ENCODE data around the gene VAC14.
"Not testable (repeated sequence)": the region's sequence is repeated elsewhere in the genome, so short reads cannot be mapped to it uniquely, and the experiment has no call there.

The VAC14 gene

DNA sequence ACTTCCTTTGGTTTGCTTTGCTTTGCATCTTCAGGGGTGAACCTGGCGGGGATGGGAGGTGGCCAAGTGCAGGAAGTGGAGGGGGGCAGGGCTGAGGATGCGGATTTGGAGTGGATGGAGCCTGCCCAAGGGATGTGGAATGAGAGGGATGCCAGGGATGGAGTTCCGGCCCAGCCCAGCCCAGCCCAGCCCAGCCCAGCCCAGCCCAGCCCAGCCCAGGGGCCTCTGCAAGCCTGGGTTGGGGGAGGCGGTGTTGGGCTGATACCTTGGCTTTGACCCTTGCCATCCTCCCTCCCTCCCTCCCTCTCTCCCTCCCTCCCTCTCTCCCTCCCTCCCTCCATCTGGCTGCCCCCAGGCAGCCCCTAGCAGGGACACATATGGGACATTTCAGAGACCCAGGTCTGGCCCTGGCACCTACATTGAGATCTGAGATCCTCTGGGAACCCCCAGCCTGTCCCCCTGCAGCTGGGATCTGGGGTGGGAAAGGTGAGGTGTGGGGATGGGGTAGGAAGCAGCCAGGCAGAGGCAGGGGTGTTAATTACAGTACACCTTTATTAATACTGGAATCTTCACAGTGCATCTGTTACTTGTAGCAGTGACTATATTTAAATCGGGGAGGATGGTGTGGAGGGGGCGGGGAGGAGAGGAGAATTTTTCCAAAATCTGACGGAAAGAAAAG, 140.1 kb downstream of the VAC14 start:
- DNase-seq: no peak

DNA sequence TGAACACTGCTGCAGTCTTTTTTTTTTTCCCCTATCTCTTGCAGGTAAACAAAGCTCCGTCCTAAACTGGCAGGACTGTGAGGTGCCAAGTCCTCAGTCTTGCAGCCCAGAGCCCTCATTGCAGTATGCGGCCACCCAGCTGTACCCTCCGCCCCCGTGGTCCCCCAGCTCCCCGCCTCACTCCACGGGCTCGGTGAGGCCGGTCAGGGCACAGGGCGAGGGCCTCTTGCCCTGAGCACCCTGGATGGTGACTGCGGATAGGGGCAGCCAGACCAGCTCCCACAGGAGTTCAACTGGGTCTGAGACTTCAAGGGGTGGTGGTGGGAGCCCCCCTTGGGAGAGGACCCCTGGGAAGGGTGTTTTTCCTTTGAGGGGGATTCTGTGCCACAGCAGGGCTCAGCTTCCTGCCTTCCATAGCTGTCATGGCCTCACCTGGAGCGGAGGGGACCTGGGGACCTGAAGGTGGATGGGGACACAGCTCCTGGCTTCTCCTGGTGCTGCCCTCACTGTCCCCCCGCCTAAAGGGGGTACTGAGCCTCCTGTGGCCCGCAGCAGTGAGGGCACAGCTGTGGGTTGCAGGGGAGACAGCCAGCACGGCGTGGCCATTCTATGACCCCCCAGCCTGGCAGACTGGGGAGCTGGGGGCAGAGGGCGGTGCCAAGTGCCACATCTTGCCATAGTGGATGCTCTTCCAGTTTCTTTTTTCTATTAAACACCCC, 140.8 kb downstream of the VAC14 start:
- no peak for DNase-seq

DNA sequence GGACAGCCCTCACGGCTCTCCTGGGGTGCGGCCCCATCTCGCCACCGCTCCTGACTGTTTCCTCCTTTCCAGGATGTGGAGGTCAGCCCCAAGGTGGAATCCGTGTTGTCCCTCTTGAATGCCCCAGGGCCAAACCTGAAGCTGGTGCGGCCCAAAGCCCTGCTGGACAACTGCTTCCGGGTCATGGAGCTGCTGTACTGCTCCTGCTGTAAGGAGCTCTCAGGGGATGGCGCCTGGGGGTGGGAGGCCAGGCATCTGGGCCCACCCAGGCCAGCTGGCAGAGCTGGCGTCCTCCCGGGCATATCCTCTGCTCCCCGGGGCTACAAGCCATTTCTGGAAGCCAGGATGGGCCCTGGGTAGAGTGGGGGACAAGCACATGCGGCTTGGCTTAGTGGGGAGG, 141.4 kb downstream of the VAC14 start:
- no peak for DNase-seq

DNA sequence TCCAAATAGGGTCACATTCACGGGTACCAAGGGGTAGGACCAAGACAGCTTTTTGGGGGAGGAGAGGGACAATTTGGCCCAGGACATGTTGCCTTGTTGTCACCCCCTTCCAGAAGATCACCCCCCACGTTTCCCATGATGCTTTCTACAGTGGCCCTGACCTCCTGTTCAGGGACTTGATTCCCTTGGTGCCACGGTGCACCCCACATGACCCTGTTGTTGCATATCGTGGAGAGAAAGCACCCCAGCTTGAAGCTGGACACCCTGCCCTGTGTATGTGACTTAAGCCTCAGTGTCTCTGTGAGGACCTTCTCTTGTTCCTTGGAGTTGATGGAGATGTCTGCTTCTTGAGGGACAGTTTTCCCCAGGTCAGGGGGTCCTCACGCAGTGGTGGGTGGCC, 142.0 kb downstream of the VAC14 start:
- no peak for DNase-seq

DNA sequence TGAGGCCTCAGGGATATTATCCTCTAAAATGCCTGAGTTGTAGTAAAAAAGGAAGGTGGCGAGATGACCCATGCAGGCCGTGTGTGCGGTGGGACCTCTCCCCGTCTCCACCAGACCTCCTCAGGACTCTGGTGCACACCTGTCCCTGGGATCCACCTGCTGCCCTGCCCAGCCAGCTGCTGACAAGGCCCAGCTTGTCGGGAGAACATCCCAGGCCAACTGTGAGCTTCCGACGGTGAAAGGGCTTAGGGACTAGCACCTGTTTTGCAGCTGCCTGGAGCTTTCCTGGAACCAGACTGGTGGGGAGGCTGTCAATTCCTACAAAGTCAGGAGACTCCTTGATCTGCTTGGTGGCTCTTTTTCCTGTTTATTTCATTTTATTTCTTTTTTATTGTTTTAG, 143.0 kb downstream of the VAC14 start:
- no peak for DNase-seq

DNA sequence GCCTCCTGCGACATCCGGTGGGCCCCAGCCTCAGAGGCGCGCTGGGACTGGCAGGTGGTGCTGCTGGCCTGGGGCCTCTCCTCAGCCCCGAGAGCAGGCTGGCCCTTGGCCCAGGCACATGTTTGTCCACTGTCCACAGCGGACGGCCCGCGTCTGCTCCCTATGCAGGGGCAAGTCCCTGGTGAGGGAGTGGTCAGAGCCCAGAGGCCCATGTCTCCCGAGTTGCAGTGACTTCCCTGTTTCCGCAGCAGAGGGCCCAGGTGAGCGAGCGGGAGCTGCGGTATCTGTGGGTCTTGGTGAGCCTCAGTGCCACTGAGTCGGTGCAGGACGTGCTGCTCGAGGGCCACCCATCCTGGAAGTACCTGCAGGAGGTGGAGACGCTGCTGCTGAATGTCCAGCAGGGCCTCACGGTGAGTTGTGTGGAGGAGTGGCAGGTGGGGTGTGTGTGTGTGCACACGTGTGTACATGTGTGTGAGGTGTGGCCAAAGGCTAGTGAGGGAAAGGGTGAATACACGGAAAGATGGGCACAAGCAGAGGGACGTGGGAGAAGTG, 144.2 kb downstream of the VAC14 start:
- no peak for DNase-seq

DNA sequence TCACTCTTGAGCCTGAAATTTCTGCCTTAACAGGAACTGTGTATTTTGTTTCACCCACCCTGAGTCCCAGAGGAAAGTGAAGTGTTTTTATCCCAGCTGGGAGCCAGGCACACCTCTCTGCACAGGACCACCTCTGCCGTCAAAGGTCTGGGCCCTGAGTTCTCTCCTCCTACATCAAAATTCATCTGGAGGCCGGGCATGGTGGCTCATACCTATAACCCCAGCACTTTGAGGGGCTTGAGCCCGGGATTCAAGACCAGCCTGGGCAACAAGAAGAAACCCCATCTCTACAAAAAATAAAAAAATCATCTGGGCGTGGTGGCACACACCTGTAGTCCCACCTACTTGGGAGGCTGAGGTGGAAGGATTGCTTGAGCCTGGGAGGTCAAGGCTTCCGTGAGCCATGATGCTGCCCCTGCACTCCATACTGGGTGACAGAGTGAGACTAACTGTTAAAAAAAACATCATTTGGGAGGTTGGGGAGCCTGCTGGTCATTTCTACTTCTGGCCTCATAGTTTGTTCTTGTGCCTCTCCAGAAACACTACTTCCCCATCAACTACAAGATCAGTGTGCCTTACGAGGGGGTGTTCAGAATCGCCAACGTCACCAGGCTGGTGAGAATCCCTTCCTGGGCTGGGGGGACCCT, 144.8 kb downstream of the VAC14 start:
- DNase-seq: no peak

DNA sequence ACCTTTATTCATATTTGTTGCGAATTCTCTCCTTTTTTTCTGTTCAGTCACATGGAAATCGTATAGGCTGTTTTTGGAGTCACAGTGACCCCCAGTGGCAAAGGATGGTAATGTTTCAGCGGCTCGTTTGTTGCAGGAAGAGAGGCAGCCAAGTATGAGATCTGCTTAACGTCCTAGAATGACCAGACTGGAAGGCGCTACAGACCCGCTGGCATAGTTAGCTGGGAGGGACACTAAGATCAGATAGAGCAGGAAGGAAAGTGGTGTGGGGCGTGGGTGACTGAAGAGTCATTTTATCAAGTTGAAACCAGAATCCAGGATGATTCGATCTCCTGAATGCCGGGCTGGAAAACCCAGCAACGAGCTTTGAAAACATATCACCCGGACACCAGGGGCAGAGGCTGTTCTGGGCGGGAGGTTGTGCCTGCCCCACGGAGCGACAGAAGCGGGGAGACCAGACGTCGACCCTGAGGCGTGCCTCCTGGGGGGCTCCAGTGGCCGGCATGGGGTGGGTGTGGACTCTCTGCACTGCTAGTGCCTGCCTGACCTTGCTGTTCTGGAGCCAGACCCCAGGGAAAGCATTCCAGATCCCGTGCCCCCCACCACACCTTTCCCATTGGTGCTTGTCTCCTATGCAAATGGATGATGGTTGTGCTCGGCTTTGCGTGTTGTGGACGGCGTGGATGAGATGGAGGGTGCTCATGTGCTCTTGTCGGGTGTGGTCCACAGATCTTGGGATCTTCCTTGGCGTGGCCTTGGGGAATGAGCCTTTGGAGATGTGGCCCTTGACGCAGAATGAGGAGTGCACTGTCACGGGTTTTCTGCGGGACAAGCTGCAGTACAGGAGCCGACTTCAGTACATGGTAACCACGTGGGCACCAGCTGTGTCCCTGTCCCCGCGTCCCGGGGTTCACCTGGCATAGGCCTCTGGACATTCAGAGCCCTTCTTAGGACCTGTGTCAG, 146.9 kb downstream of the VAC14 start:
- peak; percentile 77 to 93 (median 80) for DNase-seq

DNA sequence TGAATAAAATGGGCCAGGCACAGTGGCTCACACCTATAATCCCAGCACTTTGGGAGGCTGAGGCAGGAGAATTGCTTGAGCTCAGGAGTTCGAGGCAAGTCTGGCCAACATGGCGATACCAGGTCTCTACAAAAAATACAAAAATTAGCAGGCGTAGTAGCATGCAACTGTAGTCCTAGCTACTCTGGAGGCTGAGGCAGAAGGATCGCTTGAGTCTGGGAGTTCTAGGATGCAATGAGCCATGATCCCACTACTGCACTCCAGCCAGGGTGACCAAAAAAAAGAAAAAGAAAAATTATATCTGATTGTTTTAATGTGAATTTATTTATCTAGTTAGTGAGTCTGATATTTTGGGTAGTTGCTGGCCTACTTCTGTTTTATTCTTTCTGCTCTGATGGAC, 147.6 kb downstream of the VAC14 start:
- no peak for DNase-seq

DNA sequence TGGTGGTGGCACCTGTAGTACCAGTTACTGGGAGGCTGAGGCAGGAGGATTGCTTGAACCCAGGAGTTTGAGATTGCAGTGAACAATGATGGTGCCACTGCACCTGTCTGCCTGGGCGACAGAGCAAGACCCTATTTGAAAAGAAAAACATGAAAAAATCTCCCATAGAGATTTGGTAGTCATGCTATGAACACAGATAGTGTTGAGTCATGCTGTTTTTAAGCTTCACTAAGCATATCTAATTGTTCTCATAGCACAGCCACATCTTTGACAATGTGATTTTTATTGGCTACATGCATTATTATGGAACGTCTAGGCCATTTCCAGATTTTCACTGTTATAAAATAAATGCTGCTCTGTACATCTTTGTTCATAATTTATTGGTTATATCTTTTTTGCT, 148.6 kb downstream of the VAC14 start:
- DNase-seq: no peak

DNA sequence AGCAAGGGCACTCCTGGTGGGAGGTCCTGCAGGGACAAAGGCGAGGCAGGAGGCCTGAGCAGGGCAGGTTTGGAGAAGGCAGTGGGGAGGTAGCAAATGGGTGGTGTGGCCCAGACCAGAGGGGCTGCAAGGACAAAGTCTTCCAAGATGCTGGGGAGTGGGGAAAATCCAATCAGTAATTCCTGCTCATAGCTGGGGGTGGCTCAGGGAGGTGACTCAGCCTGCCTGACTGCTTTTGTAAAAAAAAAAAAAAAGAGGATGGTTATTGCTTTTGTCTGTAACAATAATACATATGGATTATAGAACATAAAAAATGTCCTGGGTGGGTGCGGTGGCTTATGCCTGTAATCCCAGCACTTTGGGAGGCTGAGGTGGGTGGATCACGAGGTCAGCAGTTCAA, 149.4 kb downstream of the VAC14 start:
- DNase-seq: no peak

DNA sequence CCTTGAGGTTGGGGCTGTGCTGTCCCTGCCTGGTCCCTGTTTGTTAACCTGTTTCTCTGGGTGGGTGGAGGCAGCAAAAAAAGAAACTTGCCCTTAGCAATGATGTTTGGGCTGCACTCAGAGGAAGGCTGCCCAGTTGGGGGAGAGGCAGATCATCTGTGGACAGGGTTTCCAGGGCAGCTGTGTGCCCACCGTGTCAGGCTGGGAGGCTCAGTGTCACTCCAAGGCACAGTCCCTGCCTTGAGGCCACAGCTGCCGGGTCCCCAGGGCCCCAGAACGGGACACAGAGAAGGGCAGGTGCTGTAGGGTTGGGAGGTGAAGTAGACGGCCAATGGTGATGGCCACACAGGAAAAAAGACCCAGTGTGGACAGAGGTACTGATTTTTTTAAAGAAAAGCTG, 150.7 kb downstream of the VAC14 start:
- no peak for DNase-seq

DNA sequence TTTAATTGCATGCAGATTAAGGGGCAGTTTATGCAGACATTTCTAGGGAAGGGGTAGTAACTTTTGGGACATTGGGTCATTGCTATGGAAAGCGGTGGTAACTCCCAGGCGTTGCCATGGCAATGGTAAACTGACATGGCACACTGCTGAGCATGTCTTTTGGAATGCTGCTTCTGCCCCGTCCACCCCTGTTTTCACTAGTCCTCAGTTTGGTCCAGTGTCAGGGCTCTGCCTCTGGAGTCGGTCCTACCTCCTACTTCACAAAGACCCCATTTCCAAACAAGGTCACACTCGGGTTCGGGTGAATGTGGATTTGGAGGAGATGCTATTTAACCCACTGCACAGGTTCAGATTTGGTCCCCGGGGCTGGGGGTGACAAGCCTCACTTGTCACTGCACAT, 151.7 kb downstream of the VAC14 start:
- no peak for DNase-seq

DNA sequence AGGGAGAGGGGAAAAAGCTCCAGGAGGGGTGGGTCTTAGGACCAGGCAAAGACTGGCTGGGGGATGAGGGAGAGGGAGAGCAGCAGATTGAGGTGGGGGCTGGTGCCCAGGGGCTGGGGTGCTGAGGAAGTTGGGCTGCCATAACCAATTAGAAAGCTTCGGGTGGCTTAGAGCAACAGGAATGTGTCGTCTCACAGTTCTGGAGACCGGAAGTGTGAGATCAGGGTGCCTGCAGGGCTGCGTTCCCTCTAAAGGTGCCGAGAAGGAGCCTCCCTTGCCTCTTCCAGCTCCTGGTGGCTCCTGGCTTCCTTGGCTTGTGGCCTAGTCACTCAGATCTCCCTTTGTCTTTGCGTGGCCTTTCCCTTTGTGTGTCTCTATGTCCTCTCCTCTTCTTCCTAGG, 152.4 kb downstream of the VAC14 start:
- DNase-seq: no peak

DNA sequence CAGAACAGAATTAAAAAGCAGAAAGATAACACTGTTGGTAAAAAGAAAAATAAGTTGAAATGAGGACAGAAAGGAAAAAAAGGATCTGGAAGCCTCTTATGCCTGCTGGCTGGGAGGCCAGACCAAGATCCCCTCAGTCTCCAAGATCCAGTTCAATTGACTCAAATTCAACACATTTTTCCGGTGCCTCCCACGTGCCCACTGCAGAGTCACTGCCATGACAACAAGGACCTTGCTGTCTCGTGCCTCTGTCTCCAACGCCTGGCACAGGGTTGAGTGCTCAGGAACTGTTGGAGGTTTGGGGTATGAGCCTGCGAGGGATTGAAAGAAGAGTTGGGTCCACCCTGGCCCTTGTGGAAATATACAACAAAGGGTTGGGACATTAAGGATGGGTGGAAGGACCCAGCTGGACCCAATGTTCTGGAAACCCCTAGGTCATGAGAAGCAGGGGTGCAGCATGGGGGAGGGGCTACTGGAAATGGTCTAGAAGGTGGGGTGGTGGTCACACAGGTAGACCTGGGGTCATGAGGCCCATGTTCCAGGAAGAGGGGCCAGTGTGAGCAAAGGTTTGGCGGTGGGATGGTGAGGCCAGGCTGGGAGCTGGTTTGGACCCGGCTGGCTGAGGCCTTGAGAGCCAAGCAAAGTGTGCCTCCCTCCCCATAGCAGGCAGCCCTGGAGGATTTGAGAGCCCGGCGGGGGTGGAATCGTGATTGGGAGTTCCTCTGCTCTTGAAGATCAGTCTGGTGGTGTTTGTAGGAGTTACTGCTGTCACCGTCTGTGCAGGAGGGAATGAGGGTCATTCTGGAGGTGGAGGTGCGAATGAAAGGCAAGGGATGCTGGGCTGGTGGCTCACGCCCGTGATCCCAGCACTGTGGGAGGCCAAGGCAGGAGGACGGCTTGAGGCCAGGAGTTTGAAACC, 153.3 kb downstream of the VAC14 start:
- DNase-seq: no peak

DNA sequence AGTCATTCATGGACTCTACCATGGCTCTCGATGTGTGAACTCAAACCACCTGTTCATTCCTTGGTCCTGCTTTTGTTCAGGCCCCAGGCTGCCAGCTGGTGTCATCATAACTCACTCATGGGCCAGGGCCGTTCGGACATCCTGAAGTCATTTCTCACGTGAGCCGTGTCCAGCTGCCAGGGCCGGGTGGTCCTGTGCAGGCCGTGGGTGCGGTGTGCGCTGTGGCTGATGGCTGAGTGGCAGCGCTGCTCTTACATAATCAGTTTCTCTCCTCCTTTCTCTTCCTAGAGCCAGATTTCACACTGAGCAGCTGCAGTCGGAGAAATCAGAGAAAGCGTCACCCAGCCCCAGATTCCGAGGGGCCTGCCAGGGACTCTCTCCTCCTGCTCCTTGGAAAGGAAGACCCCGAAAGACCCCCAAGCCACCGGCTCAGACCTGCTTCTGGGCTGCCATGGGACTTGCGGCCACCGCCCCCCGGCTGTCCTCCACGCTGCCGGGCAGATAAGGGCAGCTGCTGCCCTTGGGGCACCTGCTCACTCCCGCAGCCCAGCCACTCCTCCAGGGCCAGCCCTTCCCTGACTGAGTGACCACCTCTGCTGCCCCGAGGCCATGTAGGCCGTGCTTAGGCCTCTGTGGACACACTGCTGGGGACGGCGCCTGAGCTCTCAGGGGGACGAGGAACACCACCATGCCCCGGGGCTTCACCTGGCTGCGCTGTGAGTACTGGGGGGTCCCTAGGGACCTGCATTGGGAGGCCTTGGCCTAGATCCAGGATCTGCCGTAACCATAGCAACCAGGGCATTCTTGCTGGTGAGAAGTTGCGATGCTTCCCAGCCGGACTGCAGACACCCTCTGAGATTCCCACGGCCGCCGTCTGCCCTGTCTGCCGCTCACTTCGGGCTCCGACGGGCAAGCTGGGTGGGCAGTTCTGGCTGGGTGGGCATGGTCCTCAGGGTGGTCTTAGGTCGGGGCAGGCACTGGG, 154.4 kb downstream of the VAC14 start, which contains the start of gene IL34:
Gene IL34, plus strand, starts transcription at position 300 of the 982 bp plus-strand sequence. Its CDS starts 389 bp downstream, at position 689.
- DNase-seq: no peak

DNA sequence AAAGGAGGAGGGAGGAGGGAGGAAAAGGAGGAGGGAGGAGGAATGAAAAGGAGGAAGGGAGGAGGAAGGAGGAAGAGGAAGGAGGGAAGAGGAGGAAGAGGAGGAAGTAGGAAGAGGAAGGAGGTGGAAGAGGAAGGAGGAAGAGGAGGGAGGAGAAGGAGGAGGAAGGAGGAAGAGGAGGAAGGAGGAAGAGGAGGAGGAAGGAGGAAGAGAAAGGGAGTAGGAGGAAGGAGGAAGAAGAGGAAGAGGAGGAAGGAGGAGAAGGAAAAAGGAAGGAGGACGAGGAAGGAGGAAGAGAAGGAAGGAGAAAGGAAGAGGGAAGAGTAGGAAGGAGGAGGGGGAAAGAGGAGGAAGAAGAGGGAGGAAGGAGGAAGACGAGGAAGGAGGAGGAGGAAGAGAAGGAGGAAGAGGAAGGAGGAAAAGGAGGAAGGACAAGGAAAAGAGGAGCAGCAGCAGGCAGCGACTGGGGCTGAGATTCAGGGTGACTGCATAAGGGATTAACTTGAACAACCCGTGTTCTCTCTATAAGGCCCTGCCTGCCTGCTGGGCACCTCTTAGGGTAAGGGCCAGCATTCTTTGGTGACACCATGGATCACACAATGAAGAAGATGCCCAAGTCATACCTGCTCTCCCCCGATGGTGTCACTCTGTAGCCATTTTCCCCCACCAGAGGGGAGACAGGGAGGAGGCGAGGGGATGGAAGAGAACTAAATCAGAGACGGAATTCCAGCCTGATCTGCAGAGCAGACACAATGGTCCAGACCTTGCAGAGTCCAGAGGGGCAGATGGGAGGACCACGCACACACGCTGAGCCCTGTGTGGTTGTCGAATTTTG, 156.0 kb downstream of the VAC14 start:
- no peak for DNase-seq

DNA sequence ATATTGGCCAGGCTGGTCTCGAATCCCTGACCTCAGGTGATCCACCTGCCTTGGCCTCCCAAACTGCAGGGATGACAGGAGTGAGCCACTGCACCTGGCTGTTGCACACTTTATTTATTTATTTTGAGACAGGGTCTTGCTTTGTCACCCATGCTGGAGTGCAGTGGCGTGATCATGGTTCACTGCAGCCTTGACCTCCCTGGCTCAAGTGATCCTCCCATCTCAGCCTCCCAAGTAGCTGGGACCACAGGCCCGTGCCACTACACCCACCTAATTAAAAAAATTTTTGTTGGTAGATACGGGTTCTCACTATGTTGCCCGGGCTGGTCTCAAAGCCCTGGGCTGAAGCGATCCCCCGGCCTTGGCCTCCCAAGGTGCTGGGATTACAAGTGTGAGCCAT, 157.7 kb downstream of the VAC14 start:
- DNase-seq: not testable (repeated sequence)

DNA sequence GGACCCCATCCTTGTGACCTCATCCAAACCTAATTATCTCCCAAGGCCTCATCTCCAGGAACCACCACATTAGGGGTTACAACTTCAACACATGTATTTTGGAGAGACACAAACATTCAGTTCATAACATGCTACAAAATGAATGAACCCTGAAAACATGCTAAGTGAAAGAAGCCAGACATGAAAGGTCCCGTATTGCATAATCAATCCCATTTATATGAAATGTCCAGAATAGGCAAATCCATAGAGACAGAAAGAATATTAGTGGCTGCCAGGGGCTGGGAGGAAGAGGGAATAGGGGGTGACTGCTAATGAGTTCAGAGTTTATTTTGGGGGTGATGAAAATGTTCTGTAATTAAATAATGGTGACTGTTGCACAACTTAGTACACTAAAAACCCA, 158.3 kb downstream of the VAC14 start:
- no peak for DNase-seq
